ENCODE data around the gene ATP8B2. TPM values are rescaled to one million over a fixed set of nuclear protein-coding genes. Genes with fewer than 3 reads are reported as not detected.

ATP8B2 gene
- total RNA-seq, 1 donor from 2014 or later = 68.7 TPM

DNA sequence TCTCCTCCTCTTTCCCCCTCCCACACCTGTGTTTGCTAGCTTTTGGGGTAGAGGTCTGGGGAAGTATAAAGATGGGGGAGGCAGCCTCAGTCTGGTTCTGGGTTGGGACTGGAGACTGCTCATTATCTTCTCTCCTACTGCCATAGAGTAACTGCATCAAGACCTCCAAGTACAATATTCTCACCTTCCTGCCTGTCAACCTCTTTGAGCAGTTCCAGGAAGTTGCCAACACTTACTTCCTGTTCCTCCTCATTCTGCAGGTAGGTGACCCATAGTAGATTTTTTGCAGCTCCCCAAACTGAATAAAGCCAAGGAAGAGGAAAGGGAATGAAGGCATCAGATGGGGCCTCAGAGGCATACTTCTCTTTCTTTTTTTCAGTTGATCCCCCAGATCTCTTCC is 5.3 kb downstream of the ATP8B2 start:
- Mint-ChIP-seq H3K36me3 (ENCODE audit: unreplicated experiment) (peaks cover 3% of the 10 kb centered on the region), H3K9me3 (ENCODE audit: unreplicated experiment) (peaks cover 6% of the 10 kb centered on the region), H3K4me3 (ENCODE audit: unreplicated experiment) (peak overlapping the region; percentile 87), H3K27ac (ENCODE audit: unreplicated experiment) (no peak overlapping the region), H3K27me3 (ENCODE audit: unreplicated experiment) (peaks cover 15% of the 10 kb centered on the region), H3K4me1 (ENCODE audit: low read depth, unreplicated experiment) (peaks cover 29% of the 10 kb centered on the region)
- no peak for DNase-seq
- TF ChIP-seq, protein P1, sequence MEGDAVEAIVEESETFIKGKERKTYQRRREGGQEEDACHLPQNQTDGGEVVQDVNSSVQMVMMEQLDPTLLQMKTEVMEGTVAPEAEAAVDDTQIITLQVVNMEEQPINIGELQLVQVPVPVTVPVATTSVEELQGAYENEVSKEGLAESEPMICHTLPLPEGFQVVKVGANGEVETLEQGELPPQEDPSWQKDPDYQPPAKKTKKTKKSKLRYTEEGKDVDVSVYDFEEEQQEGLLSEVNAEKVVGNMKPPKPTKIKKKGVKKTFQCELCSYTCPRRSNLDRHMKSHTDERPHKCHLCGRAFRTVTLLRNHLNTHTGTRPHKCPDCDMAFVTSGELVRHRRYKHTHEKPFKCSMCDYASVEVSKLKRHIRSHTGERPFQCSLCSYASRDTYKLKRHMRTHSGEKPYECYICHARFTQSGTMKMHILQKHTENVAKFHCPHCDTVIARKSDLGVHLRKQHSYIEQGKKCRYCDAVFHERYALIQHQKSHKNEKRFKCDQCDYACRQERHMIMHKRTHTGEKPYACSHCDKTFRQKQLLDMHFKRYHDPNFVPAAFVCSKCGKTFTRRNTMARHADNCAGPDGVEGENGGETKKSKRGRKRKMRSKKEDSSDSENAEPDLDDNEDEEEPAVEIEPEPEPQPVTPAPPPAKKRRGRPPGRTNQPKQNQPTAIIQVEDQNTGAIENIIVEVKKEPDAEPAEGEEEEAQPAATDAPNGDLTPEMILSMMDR (IDR thresholded peaks at IDR 0.05; ENCODE audit: partially characterized antibody, unreplicated experiment) = no peak

DNA sequence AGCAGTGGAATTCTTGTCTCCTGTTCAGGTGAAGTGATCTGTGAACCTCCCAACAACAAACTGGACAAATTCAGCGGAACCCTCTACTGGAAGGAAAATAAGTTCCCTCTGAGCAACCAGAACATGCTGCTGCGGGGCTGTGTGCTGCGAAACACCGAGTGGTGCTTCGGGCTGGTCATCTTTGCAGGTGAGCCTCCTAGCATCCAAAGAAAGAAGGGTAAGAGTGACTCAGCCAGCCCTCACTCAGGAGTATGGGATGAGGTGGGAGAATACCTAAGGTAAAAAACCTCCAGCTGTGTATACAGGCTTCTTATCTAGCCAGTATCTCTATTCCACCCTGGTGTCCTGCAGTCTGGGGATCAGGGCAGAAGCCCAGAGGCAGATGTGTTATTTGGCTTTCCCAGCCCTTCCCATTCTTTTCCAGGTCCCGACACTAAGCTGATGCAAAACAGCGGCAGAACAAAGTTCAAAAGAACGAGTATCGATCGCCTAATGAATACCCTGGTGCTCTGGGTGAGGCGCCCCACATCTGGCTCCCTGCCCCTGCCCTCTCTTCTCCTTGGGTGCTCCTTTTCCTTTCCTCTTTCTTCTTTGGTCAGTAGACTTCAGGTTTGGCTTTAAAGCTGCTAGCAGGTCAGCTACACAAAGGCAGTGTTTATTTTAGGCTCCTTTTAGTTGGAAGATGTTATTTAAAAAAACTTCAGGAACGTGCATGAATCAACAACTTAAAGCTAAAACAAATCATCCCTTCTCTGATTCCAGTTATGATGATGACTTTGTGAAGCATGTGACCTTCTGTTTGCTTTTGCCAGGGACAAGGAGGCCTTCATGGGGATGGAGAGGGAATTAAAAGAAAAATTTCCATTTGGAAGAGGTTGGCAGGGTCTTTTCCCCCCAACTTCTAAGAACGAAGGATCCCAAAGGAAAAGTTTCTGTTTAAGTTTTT is 9.0 kb downstream of the ATP8B2 start:
- H3K9me3 Mint-ChIP-seq (ENCODE audit: unreplicated experiment) = peaks cover 2% of the 10 kb centered on the region
- peaks cover 13% of the 10 kb centered on the region for H3K4me1 Mint-ChIP-seq (ENCODE audit: low read depth, unreplicated experiment)
- H3K4me3 Mint-ChIP-seq (ENCODE audit: unreplicated experiment) = peak overlapping the region; percentile 18
- no peak for DNase-seq
- H3K36me3 Mint-ChIP-seq (ENCODE audit: unreplicated experiment) = peaks cover 9% of the 10 kb centered on the region
- peaks cover 9% of the 10 kb centered on the region for H3K27me3 Mint-ChIP-seq (ENCODE audit: unreplicated experiment)
- H3K27ac Mint-ChIP-seq (ENCODE audit: unreplicated experiment) = peak overlapping the region; percentile 15
- TF ChIP-seq, protein P1 (IDR thresholded peaks at IDR 0.05; ENCODE audit: partially characterized antibody, unreplicated experiment) = no peak

DNA sequence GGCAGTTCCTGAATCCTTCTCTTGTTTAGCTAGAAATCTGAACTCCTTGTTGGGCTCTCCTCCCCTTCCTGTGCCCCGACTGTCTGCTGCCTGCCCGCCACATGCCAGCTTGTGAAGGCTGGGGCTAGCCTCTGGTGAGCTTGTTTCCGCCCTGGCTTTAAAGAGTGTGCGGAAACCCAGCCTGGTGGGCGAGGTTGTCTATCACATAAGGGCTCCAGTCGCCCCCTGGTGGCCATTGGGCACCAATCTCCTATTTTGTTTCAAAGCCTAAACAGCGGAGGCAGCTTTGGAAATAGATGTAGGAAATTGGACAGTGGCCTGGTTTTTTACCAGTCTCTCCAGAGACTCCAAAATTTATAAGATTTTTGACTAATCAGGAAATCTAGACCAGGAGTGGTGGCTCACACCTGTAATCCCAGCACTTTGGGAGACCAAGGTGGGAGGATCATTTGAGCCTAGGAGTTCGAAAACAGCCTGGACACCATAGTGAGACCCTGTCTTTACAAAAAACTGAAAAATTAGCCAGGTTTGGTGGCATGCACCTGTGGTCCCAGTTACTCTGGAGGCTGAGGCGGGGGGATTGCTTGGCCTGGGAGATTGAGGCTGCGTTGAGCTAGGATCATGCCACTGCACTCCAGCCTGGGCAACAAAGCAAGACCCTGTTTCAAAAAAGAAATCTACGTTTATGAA is 9.8 kb downstream of the ATP8B2 start:
- Mint-ChIP-seq H3K27ac (ENCODE audit: unreplicated experiment) (no peak overlapping the region), H3K36me3 (ENCODE audit: unreplicated experiment) (peaks cover 9% of the 10 kb centered on the region)

DNA sequence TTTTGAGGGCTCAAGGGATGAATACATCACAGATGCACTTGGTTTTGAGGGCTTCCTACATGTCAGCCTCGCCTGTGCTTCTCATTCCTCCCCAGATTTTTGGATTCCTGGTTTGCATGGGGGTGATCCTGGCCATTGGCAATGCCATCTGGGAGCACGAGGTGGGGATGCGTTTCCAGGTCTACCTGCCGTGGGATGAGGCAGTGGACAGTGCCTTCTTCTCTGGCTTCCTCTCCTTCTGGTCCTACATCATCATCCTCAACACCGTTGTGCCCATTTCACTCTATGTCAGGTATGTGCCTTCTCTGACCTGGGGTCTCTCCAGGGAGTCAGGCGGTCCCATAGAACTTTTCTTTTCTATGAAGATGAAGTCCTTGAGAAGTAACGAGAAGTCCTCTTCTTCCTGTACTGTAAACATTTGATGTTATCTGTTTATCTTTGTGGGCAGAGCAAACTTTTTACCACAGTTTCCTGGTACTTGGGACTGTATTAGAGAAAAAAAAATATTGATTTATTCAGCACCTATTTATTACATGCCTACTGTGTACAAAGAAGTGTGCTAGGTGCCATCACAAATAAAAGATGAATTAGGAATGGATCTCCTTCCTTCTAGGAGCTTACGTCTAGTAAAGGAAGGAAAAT is 12.0 kb downstream of the ATP8B2 start:
- Mint-ChIP-seq H3K36me3 (ENCODE audit: unreplicated experiment) (peaks cover 6% of the 10 kb centered on the region), H3K27me3 (ENCODE audit: unreplicated experiment) (peaks cover 3% of the 10 kb centered on the region), H3K4me1 (ENCODE audit: low read depth, unreplicated experiment) (no peaks in the 10 kb centered on the region), H3K9me3 (ENCODE audit: unreplicated experiment) (no peaks in the 10 kb centered on the region), H3K27ac (ENCODE audit: unreplicated experiment) (no peak overlapping the region), H3K4me3 (ENCODE audit: unreplicated experiment) (no peak overlapping the region)
- TF ChIP-seq, protein P1 (IDR thresholded peaks at IDR 0.05; ENCODE audit: partially characterized antibody, unreplicated experiment) = no peak
- DNase-seq = no peak

More for the DNA sequence above, 9.8 kb downstream of the ATP8B2 start:
- TF ChIP-seq, protein P1 (IDR thresholded peaks at IDR 0.05; ENCODE audit: partially characterized antibody, unreplicated experiment) = peak; percentile 96
- peaks cover 4% of the 10 kb centered on the region for H3K27me3 Mint-ChIP-seq (ENCODE audit: unreplicated experiment)
- peaks cover 5% of the 10 kb centered on the region for H3K4me1 Mint-ChIP-seq (ENCODE audit: low read depth, unreplicated experiment)
- no peaks in the 10 kb centered on the region for H3K9me3 Mint-ChIP-seq (ENCODE audit: unreplicated experiment)
- peak; percentile 91 for DNase-seq
- no peak overlapping the region for H3K4me3 Mint-ChIP-seq (ENCODE audit: unreplicated experiment)
